Measurements from ENCODE around the gene TAMM41.

DNA sequence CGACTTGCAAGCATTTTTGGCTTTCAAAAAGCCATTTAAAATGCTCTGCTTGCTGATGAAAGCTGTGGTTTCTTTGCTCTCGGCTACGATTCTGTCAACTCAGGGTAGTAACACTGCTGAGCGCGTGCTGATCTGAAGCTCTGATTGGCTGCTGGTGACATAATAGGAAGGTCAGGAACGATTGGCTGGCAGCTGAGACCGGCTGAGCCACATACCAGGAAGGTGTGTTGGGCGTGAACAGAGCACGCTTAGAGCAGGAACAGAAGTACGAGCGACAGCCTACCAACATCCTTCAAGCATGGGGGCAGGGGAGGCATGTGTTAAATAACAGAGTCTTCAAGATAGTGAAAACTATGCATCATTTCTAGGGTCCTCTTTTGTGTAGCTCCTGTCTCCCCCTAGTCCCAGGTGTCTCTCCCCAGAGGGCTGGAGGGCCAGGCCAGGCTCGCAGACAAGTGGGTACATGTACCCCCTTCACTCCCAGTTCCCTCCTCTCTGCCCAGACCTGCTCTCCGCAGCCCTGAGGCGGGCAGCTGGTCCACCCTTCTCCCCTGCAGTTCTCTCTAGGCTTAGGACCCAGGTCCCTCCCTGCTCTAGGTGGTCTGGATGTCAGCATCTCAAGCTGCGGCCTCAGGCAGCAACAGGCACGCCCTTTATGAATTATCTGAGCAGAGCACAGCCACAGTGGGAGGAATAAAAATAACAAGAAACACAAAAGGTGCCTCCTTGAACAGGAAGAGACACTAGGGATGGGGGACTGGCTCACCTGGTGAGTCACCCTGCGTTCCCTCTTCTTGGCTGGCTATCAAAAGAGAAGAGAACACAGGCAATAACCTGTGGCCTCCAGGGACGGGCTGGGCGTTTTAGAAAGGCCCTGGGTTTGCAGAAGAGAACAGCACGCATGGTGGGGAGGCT is 76.0 kb downstream of the TAMM41 start:
- TF ChIP-seq, protein P1, sequence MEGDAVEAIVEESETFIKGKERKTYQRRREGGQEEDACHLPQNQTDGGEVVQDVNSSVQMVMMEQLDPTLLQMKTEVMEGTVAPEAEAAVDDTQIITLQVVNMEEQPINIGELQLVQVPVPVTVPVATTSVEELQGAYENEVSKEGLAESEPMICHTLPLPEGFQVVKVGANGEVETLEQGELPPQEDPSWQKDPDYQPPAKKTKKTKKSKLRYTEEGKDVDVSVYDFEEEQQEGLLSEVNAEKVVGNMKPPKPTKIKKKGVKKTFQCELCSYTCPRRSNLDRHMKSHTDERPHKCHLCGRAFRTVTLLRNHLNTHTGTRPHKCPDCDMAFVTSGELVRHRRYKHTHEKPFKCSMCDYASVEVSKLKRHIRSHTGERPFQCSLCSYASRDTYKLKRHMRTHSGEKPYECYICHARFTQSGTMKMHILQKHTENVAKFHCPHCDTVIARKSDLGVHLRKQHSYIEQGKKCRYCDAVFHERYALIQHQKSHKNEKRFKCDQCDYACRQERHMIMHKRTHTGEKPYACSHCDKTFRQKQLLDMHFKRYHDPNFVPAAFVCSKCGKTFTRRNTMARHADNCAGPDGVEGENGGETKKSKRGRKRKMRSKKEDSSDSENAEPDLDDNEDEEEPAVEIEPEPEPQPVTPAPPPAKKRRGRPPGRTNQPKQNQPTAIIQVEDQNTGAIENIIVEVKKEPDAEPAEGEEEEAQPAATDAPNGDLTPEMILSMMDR (IDR thresholded peaks at IDR 0.05; ENCODE audit: poor library complexity) = no peak
- TF ChIP-seq EZH2phosphoT487 (IDR thresholded peaks at IDR 0.05; ENCODE audit: low read depth, severe bottlenecking, unreplicated experiment) (no peak), EZH2 (IDR thresholded peaks at IDR 0.05; ENCODE audit: borderline replicate concordance) (no peak)
